Measurements from ENCODE around the gene TNNI3. TPM values are rescaled to one million over a fixed set of nuclear protein-coding genes. Genes with fewer than 3 reads are reported as not detected.

Gene TNNI3
- total and polyA plus RNA-seq, 12 donors, result 3,000 to 45,177 (median 9,464) TPM

GRCh38 chr19:55147545-55148251 lies 9.8 kb downstream of the TNNI3 start:
- peaks cover 0 to 66% (median 57%) of the 10 kb centered on the region in 7 donors for H3K27me3 ChIP-seq
- no peak for DNase-seq
- 25 to 37% methylated on average over 8 to 9 of the region's 9 CpGs for WGBS, 2 donors
- H3K4me1 ChIP-seq, result peaks cover 0 to 50% (median 11%) of the 10 kb centered on the region in 9 donors
- intact Hi-C loops (cut with DNase I), result loop anchor here in 2 of 10 donors (10.0 kb wide), 2 partner anchors 357 to 487 kb away; no protein-coding TSS in a partner anchor
- peaks cover 0 to 7% (median 0%) of the 10 kb centered on the region in 11 donors for H3K9me3 ChIP-seq
- H3K36me3 ChIP-seq, result peaks cover 0 to 35% (median 0%) of the 10 kb centered on the region in 9 donors
- no peak overlapping the region for H3K4me3 ChIP-seq
- peak overlapping the region in 5 of 10 donors; percentile 16 to 80 (median 67) for H3K27ac ChIP-seq
- ATAC-seq, result peak in 2 of 8 donors; percentile 2 to 4
- no peak for TF ChIP-seq CTCF (IDR thresholded peaks at IDR 0.05)

GRCh38 chr19:55146705-55147273 lies 10.7 kb downstream of the TNNI3 start:
- Histone ChIP-seq H3K27ac (peak overlapping the region in 2 of 10 donors; percentile 28 to 31), H3K36me3 (peaks cover 0 to 29% (median 0%) of the 10 kb centered on the region in 9 donors), H3K4me3 (peak overlapping the region in 1 of 10 donors; percentile 26), H3K27me3 (peaks cover 0 to 75% (median 66%) of the 10 kb centered on the region in 7 donors), H3K4me1 (peaks cover 0 to 41% (median 11%) of the 10 kb centered on the region in 9 donors), H3K9me3 (peaks cover 0 to 3% (median 0%) of the 10 kb centered on the region in 11 donors)
- intact Hi-C loops (cut with DNase I), result loop anchor here in 2 of 10 donors (10.0 kb wide), 2 partner anchors 358 to 488 kb away; no protein-coding TSS in a partner anchor
- WGBS, 2 donors, result 5 to 6% methylated on average over 26 of the region's 27 CpGs
- ATAC-seq, result peak in 7 of 8 donors; percentile 2 to 41 (median 13)
- no peak for TF ChIP-seq CTCF (IDR thresholded peaks at IDR 0.05)
- DNase-seq, result no peak

- intact Hi-C loops (cut with DNase I), result loop anchor here in 2 of 10 donors (10.0 kb wide), 2 partner anchors 359 to 489 kb away; no protein-coding TSS in a partner anchor
Measured at GRCh38 chr19:55146078-55146704, 11.3 kb downstream of the TNNI3 start.

More at GRCh38 chr19:55146078-55146704, 11.3 kb downstream of the TNNI3 start:
- Histone ChIP-seq H3K36me3 (peaks cover 0 to 23% (median 0%) of the 10 kb centered on the region in 9 donors), H3K4me1 (peaks cover 0 to 41% (median 8%) of the 10 kb centered on the region in 9 donors), H3K9me3 (no peaks in the 10 kb centered on the region), H3K27ac (peak overlapping the region in 2 of 10 donors; percentile 28 to 31), H3K27me3 (peaks cover 0 to 81% (median 72%) of the 10 kb centered on the region in 7 donors), H3K4me3 (peak overlapping the region in 1 of 10 donors; percentile 26)
- peak in 3 of 8 donors; percentile 2 to 7 (median 2) for ATAC-seq
- peak in 7 of 9 donors; percentile 26 to 51 (median 41) for TF ChIP-seq CTCF (IDR thresholded peaks at IDR 0.05)
- 4 to 12% methylated on average over 24 to 40 of the region's 41 CpGs for WGBS, 2 donors
- no peak for DNase-seq

All from heart right ventricle (tissue), 16 donors.